ENCODE measurements around the gene RBBP8NL. TPM values are rescaled to one million over a fixed set of nuclear protein-coding genes. Genes with fewer than 3 reads are reported as not detected.

RBBP8NL gene
- total RNA-seq, 8 experiments from 2014 or later = 0.05 to 0.24 (median 0.17) TPM; not detected in 4

- H3K4me1 ChIP-seq (replicated peaks in 1 of 2) = peaks cover 79 to 88% of the 10 kb centered on the region in 2 donors
- peak overlapping the region in 1 of 2 donors; percentile 42 for H3K27ac ChIP-seq
- ATAC-seq (replicated peaks in 6 of 8) = no peak
- WGBS, 10 experiments = 53 to 82% (median 73%) methylated on average over 3 to 8 of the region's 25 CpGs; no CpG with 5 or more reads in 7 of the 10 experiments
- in situ Hi-C loops (cut with MboI; ENCODE audit: low pct_unique_long_range_greater_than_20kb in 2 of 9, low sequenced_read_pairs in 9 of 9, unreplicated experiment in 9 of 9) = no loop called here
- H3K4me3 ChIP-seq = no peak overlapping the region
Measured at GRCh38 chr20:62360854-62361798, 66.2 kb downstream of the RBBP8NL start.

Other genes with a start within 250 kb of the RBBP8NL start
- 10 to 100 TPM; 18.9 to 51.2 (median 27.3) TPM for gene MTG2, start 244.5 kb downstream of the RBBP8NL start, total RNA-seq
- 1 to 10 TPM in 5 of 8 experiments, under 1 TPM in 3; 0.13 to 5.1 (median 1.6) TPM for gene HRH3, start 207.3 kb downstream of the RBBP8NL start, total RNA-seq
- gene OSBPL2, start 189.0 kb downstream of the RBBP8NL start, total RNA-seq = 10 to 100 TPM; 22.4 to 33.4 (median 26.6) TPM
- gene ADRM1, start 124.5 kb downstream of the RBBP8NL start, total RNA-seq = 100 to 1,000 TPM in 1 of 8 experiments, 10 to 100 TPM in 7; 42.8 to 151 (median 87.9) TPM
- 10 to 100 TPM in 7 of 8 experiments, 1 to 10 TPM in 1; 9.7 to 45.4 (median 24.9) TPM for gene LAMA5, start 60.2 kb downstream of the RBBP8NL start, total RNA-seq
- gene RPS21, start 40.4 kb downstream of the RBBP8NL start, total RNA-seq = 1,000 to 10,000 TPM in 7 of 8 experiments, 100 to 1,000 TPM in 1; 960 to 3,776 (median 2,338) TPM
- 1 to 10 TPM; 1.4 to 9.6 (median 5.7) TPM for gene CABLES2, start 20.3 kb downstream of the RBBP8NL start, total RNA-seq
- under 1 TPM in 6 of 8 experiments, not detected in 2; 0.11 to 0.58 (median 0.19) TPM for gene GATA5, start 48.5 kb upstream of the RBBP8NL start, total RNA-seq
- 10 to 100 TPM in 1 of 8 experiments, 1 to 10 TPM in 7; 1.0 to 14.2 (median 3.2) TPM for gene SLCO4A1, start 215.0 kb upstream of the RBBP8NL start, total RNA-seq

All from motor neuron (in vitro differentiated cells).